HG02610 (cell line): Measurements from ENCODE around the gene TSPAN18.

Source experiments
- ATAC-seq: cut with Tn5 transposase; IDR thresholded peaks from one replicate; pipeline ENCODE4 v1.9.1; 2021; ENCODE audit warnings: mild to moderate bottlenecking, moderate library complexity; ENCODE audit not compliant: unreplicated experiment

TSPAN18 gene

DNA sequence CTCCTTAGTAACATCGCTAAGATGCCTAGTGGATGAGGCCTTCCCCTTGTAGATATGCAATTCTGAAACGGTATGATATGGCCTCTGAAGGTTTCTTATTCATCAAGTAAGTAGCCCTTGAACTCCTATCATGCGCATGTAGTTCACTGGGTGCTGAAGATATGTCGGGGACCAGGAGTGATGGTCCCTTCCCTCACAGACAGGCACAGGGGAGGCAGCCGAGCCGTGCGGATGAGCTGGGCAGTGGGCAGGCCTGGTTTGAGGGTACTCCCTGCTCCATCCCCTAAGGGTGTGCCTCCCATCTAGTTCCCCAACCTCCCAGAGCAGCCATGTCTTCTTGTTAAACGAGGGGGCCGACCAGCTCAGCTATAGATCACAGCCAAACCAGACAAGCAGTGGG, 183.8 kb downstream of the TSPAN18 start:
- no peak for ATAC-seq

- peak; percentile 46 for ATAC-seq
Measured at GRCh38 chr11:44911029-44911814, 184.5 kb downstream of the TSPAN18 start.

- ATAC-seq = no peak
Measured at GRCh38 chr11:44912270-44912987, 185.7 kb downstream of the TSPAN18 start.

GRCh38 chr11:44913502-44913901, 186.7 kb downstream of the TSPAN18 start:
- ATAC-seq = no peak

DNA sequence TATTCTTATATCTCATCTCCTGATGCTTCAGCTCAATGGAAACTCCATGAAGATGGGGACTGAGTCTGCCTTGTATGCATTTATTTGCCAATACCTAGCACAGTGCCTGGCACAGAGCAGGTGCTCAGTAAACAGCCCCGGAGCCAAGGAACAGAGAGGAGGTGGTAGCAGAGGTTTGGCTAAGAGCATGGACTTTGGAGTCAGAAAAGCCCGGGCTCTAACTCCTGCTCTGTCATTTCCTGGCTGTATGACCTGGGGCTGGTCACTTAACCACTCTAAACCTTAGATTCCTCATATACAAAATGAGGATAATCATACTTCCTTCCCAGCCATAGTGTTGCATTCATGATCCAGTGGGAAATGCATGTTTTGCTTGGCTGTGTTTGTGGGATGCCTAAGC, 187.3 kb downstream of the TSPAN18 start:
- ATAC-seq = no peak

DNA sequence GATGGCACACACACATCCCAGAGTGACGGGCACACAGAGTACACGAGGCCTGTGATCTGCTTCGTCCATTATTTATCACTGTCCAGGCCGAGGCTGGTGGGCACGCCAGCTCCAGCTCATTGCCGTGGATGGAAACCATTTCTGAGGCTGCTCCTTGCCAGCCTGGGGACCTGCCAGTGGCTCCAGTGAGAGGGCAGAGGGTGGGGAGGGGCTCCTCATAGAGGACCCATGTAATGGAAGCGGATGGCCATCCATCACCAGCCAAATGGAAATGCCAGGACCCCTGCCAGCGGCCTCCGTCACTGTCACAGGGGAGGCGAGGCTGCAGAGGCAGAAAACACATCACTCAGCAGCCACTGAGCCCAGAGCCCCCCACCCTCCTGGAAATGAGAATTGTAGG, 188.2 kb downstream of the TSPAN18 start:
- no peak for ATAC-seq

- no peak for ATAC-seq
Measured at GRCh38 chr11:44915621-44916020, 188.9 kb downstream of the TSPAN18 start.

DNA sequence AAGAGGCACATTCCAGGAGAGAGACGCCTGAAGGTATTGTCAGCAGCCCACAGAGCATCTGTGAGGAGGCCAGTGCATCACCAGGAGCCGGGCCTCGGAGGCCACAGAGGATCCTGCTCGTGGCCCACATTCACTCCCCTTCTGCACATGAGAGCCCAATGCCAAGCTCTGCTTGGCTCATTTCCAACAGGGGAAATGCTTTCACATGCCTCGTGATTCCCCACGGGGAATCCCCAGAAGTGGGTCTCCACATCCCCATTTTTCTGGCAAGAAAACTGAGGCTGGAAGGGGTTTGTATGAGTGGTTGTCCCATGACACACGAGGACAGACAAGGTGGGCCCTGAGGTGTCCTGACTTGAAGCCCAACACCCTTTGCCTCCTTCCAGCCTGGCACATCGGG, 189.6 kb downstream of the TSPAN18 start:
- ATAC-seq = no peak

DNA sequence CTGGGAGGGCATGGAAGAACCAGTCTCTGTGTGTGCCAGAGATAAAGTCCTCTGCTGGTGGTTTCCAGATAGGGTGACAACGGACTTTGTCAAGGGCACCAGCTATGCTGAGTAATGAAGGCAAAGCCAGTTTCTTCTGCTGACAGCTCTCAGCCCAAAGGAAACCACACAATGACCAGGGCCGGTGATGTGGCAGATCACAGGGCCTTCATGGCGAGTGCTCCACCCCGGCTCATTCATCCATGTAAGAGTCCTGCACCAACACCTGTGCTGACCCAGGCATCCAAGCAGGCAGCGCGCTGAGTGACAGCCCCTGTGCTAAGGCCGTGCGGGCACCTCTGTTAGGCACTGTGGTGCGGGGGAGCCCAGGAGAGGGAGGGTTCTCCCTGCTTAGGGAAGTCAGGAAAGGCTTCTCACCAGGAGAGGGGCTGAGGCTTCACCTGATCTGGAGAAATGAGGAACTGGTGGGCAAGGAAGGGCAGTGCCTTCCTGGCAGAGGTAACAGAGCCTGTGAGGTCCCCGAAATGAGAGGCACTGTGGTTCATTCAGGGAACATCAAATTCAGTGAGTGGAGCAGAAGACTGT, 190.1 kb downstream of the TSPAN18 start:
- peak; percentile 53 for ATAC-seq

DNA sequence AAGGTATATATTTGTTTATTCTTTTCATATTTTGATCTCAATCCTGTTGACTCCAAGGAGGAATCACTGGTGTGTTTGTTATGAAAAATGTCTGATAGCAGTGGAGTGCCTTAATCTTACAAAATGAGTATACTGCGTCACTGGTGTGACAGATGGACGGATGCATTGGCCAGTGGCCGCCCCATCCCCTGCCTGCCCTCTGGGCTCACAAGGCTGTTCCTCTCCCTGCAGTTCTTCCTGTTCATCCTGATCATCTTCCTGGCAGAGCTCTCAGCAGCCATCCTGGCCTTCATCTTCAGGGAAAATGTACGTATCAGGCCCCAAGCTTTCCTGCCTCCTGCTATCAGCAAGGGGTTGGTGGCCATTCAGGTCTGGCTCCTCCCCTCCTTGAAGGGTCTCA, 191.0 kb downstream of the TSPAN18 start:
- ATAC-seq = no peak

- ATAC-seq = no peak
Measured at GRCh38 chr11:44920451-44920850, 193.7 kb downstream of the TSPAN18 start.

DNA sequence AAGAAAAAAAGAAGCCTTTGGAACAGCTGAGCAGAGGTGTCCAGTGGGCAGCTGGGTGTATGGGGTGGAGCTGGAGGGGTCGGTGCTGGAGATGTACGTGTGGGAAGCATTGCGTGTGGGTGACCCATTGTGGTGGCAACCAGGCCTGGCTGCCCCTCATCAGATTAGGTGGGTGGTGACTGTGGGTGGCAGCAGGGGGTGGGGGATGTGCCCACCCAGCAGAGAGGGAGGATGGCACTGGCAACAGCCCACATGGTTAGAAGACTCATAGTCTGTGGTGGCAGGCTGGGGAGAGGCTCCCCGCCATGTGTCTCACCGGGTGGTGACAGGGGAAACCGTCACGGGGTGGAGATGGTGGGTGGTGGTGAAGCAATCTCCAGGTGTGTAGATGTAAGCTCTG, 196.4 kb downstream of the TSPAN18 start:
- no peak for ATAC-seq

DNA sequence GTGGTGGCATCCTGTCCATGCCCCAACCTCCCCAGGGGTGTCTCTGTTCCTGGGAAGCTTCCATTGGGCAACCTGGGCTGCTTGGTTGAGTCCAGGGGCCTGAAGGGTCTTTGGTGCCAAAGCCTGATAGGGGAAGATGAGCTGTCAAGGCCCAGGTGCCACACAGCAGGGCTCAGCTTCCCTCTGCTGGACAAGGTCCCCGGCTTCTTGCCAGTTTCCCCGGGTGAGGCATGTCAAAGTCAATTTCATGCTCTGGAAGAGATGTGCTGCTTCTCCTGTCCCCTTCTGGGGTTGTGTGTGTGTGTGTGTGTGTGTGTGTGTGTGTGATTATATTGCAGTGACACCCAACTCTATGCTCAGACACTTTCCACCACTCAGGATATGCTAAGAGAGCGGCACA, 197.0 kb downstream of the TSPAN18 start:
- ATAC-seq = no peak

- ATAC-seq = no peak
Measured at GRCh38 chr11:44926036-44926435, 199.3 kb downstream of the TSPAN18 start.

DNA sequence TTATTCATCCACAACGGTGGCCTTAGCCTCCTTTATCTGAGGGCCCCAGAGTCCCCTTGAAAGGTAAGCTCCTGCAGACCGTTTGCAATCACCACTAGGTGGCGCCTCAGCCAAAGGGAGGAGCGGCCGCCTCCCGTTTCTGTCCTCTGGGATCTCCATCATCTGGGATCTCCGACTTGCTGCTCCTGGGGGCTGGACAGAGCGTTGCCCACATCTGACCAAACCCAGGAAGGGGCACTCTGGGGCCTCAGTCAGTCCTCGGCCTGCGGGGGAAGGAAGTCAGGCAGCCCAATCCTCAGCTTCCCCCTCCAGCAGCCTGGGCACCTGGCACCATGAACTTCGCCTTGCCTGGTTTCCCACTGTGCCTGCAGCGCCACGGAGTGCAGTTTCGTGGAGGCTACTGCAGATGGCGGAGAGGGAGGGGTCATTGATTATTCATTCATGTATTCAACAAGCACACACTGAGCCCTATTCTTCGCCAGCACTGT, 200.5 kb downstream of the TSPAN18 start:
- ATAC-seq = no peak

DNA sequence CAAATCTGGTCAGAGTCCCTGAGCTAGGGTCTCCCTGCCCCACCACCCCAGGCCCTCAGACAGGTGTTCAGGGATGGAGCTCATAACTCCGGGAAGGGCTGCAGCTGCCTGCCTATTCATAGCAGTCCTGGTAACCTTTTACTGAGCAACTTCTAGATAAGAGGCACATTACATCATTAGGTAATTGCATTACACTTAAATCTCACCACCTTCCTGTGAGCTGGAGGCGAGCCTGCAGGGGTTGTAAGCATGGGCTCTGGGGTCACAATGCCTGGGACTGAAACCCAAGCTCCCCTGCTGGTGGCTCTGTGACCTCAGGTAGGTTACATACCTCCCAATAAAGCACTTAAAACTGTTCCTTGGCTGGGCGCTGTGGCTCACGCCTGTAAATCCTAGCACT, 201.4 kb downstream of the TSPAN18 start:
- no peak for ATAC-seq

DNA sequence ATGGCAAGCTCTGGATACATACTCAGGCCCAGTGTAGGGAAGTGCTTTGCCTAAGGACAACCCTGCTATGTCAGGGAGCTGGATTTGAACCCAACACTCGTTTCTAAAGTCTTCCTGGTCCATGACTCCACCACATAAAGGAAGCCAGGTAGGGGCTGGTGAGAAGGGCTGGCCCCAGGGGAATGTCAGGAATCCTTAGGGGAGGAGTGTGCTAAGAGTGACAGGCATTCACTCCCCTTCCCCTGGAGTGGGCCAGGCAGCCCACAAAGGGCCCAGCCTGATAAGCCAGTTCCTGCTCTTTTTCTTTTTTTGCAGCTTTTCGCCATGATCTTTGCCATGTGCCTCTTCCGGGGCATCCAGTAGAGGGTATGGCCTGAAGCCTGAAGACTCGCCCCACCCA, 202.1 kb downstream of the TSPAN18 start:
- no peak for ATAC-seq

- ATAC-seq = no peak
Measured at GRCh38 chr11:44930588-44931302, 204.0 kb downstream of the TSPAN18 start.

- no peak for ATAC-seq
Measured at GRCh38 chr11:44931466-44931865, 204.7 kb downstream of the TSPAN18 start.

GRCh38 chr11:44934110-44934509, 207.3 kb downstream of the TSPAN18 start:
- ATAC-seq = no peak

GRCh38 chr11:44934735-44935250, 208.0 kb downstream of the TSPAN18 start:
- no peak for ATAC-seq
